Astrocyte (in vitro differentiated cells and primary cell): ENCODE results near the gene DAZAP1.

Experiments
- EZH2 ChIP-seq: IDR thresholded peaks from 2 replicates; pipeline ENCODE4 v1.6.1; 2012; ENCODE audit warnings: mild to moderate bottlenecking, low read length, inconsistent platforms; ENCODE audit not compliant: insufficient read depth
- TF ChIP-seq, protein P1 (sequence below): IDR thresholded peaks from 2 replicates; pipeline ENCODE4 v1.5.1; 2011; ENCODE audit warnings: low read depth, mild to moderate bottlenecking, inconsistent platforms, low read length, moderate library complexity; ENCODE audit not compliant: insufficient read depth

DNA sequence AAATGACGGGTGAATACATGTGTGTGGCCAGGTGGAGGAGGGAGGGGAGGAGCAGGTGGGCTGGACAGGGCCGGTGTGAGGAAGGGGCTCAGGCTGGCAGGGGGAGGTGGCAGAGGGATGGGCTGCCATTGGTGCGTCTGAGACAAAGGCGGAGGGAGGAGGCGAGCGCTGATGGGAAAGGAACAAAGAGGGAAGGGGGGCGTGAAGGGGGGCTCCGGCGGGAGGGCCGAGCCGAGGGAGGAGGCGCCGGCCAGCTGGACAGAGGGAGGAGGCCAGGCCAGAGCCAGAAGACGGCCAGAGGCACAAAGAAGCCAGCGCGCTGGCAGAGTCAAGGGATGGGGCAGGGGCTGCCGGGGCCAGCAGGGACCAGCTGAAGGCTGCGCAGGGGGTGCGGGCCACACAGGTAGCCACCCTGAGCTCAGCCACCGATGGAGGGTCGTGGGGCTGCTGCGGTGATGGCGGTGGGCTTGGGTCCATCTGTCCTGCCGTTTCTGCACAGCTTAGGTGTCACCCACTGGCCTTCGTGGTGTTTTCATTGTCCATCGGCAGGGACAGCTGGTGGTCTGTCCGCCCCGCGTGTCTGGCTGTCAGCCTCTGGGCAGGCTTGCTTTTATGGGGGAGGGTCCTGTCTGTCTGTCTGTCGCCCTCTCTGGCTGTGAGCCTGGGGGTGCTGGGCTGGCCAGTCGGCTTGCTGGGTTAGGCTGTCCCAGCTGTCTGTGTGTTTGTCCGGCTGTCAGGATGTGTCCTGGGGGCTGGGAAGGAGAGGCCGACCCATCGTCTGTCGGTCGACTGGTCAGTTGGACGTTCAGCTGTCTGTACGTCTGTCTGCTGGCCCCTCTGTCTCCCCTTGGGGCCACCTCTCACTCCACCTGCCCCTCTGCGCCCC is 44.8 kb downstream of the DAZAP1 start:
- TF ChIP-seq, protein P1, sequence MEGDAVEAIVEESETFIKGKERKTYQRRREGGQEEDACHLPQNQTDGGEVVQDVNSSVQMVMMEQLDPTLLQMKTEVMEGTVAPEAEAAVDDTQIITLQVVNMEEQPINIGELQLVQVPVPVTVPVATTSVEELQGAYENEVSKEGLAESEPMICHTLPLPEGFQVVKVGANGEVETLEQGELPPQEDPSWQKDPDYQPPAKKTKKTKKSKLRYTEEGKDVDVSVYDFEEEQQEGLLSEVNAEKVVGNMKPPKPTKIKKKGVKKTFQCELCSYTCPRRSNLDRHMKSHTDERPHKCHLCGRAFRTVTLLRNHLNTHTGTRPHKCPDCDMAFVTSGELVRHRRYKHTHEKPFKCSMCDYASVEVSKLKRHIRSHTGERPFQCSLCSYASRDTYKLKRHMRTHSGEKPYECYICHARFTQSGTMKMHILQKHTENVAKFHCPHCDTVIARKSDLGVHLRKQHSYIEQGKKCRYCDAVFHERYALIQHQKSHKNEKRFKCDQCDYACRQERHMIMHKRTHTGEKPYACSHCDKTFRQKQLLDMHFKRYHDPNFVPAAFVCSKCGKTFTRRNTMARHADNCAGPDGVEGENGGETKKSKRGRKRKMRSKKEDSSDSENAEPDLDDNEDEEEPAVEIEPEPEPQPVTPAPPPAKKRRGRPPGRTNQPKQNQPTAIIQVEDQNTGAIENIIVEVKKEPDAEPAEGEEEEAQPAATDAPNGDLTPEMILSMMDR, result no peak
- peak; percentile 67 for TF ChIP-seq EZH2
